NCI-H345 (cell line): ENCODE data around the gene LYRM2.
A peak's percentile ranks its signal among the peaks of the same experiment; 100 is the strongest.

ENCODE experiments used
- DNase-seq: peaks from one replicate; lab custom pipeline; 2025; lab: John Stamatoyannopoulos, UW

Gene LYRM2

GRCh38 chr6:89591745-89592144 is 46.8 kb downstream of the LYRM2 start:
- no peak for DNase-seq

- no peak for DNase-seq
Observed at GRCh38 chr6:89590133-89590532, 48.4 kb downstream of the LYRM2 start.

GRCh38 chr6:89589297-89590025 is 49.1 kb downstream of the LYRM2 start:
- no peak for DNase-seq

DNA sequence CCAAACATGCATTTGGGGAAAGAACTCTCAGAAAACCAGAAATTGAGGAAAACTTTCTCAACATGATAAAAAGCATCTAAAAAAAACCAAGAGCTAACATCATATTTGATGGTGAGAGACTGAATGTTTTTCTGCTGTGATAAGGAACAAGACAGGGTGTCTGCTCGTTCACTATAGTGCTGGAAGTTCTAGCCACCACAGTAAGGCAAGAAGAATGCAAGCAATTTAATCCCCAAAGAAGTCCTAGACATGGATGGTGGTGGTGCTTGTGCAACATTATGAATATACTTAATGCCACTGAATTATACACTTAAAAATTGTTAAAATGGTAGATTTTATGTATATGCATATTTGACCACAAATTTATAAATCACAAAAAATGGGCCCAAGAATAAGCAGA is 53.4 kb downstream of the LYRM2 start:
- no peak for DNase-seq

- DNase-seq, result no peak
Observed at GRCh38 chr6:89584539-89584938, 54.0 kb downstream of the LYRM2 start.

DNA sequence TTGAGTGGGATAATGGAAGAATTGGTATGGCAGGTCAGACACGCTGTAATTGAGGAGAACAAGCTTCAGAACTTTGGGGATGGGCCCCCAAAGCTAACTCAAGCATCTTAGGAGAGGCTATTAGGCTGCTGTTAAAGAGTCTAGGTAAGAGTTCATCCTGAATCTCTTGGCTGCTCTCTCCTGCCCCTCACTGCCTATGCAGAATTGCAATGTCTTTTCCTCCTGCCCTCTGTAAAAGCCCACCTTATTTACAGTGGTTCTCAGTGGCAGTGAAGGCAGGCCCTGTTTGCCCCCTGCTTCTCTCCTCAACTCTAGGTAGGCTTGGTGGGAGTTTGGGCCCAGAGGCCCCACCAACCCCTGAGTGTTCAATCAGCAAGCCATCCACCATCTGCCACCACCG is 55.0 kb downstream of the LYRM2 start:
- no peak for DNase-seq

DNA sequence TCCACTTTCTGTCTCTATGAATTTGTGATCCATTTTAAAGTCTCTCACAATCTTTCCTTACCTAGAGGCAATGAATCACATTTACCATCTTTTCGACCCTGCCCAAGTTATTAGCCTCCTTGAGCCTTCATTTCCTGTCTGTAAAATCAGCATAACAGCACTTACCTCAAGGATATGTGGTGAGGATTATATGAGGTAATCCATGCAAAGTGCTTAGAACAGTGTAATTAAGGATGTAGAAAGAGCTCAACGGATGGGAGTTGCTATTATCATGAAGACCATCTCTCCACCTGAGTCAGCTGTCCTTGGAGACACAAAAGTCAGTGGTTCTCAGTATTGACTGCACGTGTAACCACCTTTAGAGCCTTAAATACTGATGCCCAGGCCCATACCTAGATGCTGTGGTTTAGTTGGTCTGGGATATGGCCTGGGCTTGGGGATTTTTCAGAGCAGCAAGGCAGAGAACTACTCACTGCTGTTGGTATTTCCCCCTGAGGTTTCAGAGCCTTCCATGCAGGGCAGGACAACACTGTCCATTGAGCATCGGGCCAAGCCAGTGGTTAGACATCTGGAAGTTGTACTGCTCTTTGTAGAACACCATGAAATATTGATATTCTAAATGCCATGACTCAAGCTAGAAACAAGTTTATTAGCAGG is 55.8 kb downstream of the LYRM2 start:
- DNase-seq, result no peak

GRCh38 chr6:89581689-89582088 is 56.9 kb downstream of the LYRM2 start:
- DNase-seq, result peak; percentile 71

GRCh38 chr6:89580997-89581666 is 57.4 kb downstream of the LYRM2 start:
- DNase-seq, result peak; percentile 32

GRCh38 chr6:89575562-89575960 is 63.0 kb downstream of the LYRM2 start:
- DNase-seq, result no peak

DNA sequence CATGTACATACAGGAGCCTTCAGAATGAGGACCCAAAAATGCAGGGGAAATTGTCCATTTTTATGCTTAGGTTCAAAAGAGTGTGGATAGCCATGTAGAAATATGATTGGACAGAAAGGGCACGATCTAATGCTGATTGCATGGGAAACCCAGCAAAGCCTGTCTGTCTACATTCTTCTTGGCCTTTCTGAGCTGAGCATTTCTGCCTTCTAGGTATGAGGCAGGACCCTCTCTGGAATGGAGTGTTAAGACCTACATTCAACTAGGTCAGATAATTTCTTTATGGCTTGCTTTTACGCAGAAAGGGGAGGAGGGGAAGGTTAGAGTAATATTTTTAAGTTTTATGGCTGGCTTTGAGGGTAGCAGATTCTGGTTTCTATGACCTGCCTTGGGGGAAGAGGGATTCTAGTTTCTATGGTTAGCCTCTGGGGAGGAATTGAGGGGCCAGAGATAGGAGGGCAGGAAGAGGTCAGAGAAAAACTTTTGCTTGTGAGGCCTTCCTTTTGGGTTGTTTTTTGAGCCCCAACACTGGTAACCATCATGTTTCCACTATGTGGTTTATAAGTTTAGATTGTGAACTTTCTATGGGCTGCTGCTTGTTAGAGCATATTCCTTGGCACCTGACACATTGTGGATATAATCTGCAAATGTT is 63.5 kb downstream of the LYRM2 start:
- no peak for DNase-seq

DNA sequence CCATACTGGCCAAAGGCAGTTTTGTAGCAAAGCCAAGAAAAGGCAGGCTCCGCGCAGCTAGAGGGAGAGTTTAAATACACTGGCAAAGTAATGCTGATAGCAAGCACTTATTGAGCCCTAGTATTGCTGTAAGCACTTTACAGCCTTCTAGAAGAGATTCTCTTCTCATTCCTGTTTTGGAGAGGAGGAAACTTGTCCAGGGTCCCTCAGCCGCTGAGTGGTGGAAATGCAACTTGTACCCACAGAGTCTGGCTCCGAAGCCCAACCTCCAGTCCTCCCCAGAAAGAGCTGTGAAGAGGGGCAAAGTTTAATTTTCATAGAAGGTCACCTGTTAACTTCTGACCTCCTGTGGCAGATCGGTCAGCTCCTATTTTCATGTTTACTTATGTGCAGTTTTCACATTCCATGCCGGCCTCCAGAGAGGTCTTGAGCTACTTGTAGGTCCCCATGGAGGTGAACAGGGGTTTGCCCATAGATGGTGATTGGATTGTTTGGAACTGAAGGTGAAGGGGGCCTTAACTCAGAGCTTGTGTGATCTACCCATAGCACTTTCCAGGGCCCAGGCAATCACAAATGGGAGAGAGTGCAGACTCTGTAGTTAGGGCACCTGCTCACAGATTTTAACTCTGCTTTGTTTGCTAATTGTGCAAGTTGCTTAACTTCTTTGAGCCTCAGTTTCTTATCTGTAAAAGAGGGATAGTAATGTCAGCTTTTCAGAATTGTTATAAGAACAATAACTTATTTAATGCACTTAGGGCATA is 70.7 kb downstream of the LYRM2 start:
- no peak for DNase-seq

GRCh38 chr6:89566930-89567629 is 71.5 kb downstream of the LYRM2 start:
- peak; percentile 7 for DNase-seq

DNA sequence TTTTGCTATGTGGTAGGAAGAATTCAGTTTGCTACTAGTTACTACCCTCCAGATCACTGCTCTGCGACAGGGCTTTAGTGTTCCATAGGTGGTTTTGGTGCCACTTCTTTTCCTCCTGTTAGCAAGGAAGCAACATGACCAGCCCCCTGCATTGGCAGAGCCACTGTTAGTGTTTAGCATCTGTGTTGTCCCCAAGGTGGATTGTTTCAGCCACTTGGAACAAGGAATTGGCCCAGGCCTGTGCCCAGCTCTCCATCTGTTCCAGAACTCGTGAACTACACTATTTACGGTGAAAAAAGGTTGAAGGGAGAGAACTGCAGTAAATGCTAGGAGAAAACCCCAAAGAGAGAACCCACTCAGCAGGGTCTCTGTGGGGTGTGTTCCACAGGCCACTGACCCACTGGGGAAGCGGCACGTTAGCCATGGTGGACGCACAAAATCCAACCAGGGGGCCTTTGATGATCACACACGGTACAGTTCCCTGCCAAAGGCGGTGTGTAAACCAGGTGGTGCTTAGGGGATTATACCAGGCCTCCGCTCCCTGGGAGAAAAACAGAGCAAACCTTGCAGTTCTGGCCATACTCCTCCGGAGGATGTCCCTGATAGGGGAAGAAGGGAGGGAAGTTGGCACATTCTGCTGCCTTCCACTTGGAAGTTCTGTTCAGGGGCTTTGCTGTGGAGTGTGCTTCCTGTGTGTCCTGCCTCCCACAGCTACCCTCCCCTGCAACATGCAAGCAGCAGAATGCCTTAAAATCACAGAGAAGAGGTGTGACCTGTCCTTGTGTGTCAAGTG is 72.3 kb downstream of the LYRM2 start:
- DNase-seq, result no peak

GRCh38 chr6:89564752-89565427 is 73.7 kb downstream of the LYRM2 start:
- peak; percentile 30 for DNase-seq

- no peak for DNase-seq
Observed at GRCh38 chr6:89563866-89564265, 74.7 kb downstream of the LYRM2 start.

- DNase-seq, result no peak
Observed at GRCh38 chr6:89562093-89562973, 76.2 kb downstream of the LYRM2 start.

GRCh38 chr6:89559487-89559886 is 79.1 kb downstream of the LYRM2 start:
- no peak for DNase-seq

DNA sequence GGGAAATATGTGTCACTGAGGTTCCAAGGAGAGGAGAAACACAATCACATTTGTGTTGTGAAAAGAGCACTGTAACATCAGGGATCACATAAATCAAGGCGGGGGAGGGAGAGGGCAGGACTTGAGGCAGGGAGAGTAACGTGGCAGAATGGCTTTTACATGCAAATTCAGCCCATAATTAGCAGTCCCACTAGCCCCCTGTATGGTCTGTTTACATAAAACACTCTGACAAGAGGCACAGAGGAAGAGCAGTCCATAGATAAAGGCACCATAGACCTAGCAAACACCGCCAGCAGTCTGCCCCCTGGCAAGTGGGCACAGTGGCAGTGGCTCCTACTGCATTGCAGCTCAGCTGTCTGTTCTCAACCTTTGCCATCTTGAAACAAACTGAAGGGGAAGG is 82.7 kb downstream of the LYRM2 start:
- DNase-seq, result peak; percentile 51
